Psoas muscle (tissue), 8 donors: ENCODE results near the gene ZNF385B. TPM values are rescaled to one million over a fixed set of nuclear protein-coding genes. Genes with fewer than 3 reads are reported as not detected.

Source experiments
- ATAC-seq, 4 donors: fragments of 200-7000 bp; cut with Tn5 transposase; one replicate each; pipeline ENCODE4 v1.9.1; 2020; ENCODE audit warnings: moderate library complexity in 3 of 4, mild to moderate bottlenecking in 2 of 4
- DNase-seq, 2 donors: peaks; one replicate each; pipeline ENCODE4 v3.0.0-alpha.2; 2020
- H3K27ac ChIP-seq: fragments of 200-600 bp; one replicate; pipeline ENCODE4 v1.8.0; 2022
- H3K27me3 ChIP-seq, 3 donors: fragments of 200-600 bp in 1 of 3; one replicate each; pipeline versions ENCODE4 v1.6.1 to v1.8.0; 2013 to 2022; ENCODE audit warnings: low read length in 2 of 3, mild to moderate bottlenecking in 2 of 3, moderate library complexity in 1 of 3; ENCODE audit not compliant: insufficient read depth in 3 of 3
- H3K36me3 ChIP-seq, 2 donors: fragments of 200-600 bp in 1 of 2; one replicate each; pipeline versions ENCODE4 v1.6.1 to v1.8.0; 2013 to 2022; ENCODE audit warnings: low read depth in 1 of 2, mild to moderate bottlenecking in 1 of 2, moderate library complexity in 1 of 2; ENCODE audit not compliant: insufficient read depth in 1 of 2
- H3K4me1 ChIP-seq: fragments of 200-600 bp; one replicate; pipeline ENCODE4 v1.8.0; 2022
- H3K4me3 ChIP-seq: fragments of 200-600 bp; one replicate; pipeline ENCODE4 v1.8.0; 2022; ENCODE audit warnings: mild to moderate bottlenecking
- H3K9me3 ChIP-seq: fragments of 200-600 bp; one replicate; pipeline ENCODE4 v1.8.0; 2022
- WGBS, 3 donors: extraction: QIAGEN DNeasy Blood & Tissue Kit; methylation state at CpG; one replicate each; pipeline versions ENCODE4 v1.1.6 to v1.1.7; 2013; 5-methylcytosine and 5-hydroxymethylcytosine counted together
- intact Hi-C, 2 donors: fragments of 100-400 bp; cut with DNase I; formaldehyde crosslinking; loops; one replicate each; pipeline versions ENCODE4 v1.11.0 to v1.14.2; 2022
- polyA plus RNA-seq, 3 donors: library from polyadenylated mRNA; stranded (reverse); fragments of 200-250 nt; gene quantifications; one replicate each; pipeline ENCODE4 v1.2.3, GENCODE V29; 2013
- total RNA-seq, 4 donors: library from RNA; stranded (reverse); fragmentation: NEBNext Ultra II Directional in 2 of 4; extraction: Animal tissue kit (Norgen Biotek cat#: 25700) in 2 of 4; gene quantifications; one replicate each; pipeline versions ENCODE4 v1.2.1 to v1.2.4, GENCODE V29; 2021 to 2023
- TF ChIP-seq, protein P1 (sequence below): fragments of 200-600 bp; IDR thresholded peaks from one replicate; pipeline ENCODE4 v1.8.0; 2022; ENCODE audit warnings: antibody characterized with exemption
- donor health status: healthy with polysubstance abuse.
- donor health status: DM: no; HTN: no; CAD: no; lungs with moderate emphysema.
- donor health status: Bipolar disorder and iron deficiency.
- donor health status: healthy.
- donor health status: DM: yes; HTN: yes; CAD: no.
- donor health status: DM: no; HTN: no; CAD: no.
- donor health status: DM: no; HTN: no; CAD: no.
- donor health status: DM: yes; HTN: yes; CAD: no.

Gene ZNF385B
- total and polyA plus RNA-seq, 7 donors, result 8.8 to 42.9 (median 18.1) TPM

DNA sequence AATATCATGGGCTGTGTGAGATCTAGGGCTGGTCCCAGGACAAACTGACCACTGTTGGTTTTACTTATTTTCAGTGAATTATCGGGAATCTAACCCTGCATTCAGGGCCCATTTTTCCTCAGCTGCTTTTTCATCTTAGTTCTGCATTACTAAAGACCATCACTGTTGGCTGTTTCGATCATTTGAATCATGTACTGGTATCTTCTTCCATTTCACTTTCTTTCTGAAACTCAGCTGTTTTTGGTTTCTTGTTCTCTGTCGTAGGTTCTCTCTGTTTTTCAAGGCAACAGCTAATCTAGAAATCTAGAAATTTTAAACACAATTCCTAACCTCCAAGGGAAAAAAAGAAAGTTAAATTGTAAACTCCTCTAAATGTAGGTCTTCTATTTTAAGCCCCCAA is 436.8 kb downstream of the ZNF385B start:
- TF ChIP-seq, protein P1, sequence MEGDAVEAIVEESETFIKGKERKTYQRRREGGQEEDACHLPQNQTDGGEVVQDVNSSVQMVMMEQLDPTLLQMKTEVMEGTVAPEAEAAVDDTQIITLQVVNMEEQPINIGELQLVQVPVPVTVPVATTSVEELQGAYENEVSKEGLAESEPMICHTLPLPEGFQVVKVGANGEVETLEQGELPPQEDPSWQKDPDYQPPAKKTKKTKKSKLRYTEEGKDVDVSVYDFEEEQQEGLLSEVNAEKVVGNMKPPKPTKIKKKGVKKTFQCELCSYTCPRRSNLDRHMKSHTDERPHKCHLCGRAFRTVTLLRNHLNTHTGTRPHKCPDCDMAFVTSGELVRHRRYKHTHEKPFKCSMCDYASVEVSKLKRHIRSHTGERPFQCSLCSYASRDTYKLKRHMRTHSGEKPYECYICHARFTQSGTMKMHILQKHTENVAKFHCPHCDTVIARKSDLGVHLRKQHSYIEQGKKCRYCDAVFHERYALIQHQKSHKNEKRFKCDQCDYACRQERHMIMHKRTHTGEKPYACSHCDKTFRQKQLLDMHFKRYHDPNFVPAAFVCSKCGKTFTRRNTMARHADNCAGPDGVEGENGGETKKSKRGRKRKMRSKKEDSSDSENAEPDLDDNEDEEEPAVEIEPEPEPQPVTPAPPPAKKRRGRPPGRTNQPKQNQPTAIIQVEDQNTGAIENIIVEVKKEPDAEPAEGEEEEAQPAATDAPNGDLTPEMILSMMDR, result no peak
- H3K27ac ChIP-seq, result no peak overlapping the region
- DNase-seq (no peak), ATAC-seq (no peak)
- WGBS, 3 donors, result 88 to 95% (median 93%) methylated on average over 3 of the region's 3 CpGs
- H3K4me3 ChIP-seq, result no peak overlapping the region
- no peaks in the 10 kb centered on the region for H3K4me1 ChIP-seq
- no peaks in the 10 kb centered on the region for H3K9me3 ChIP-seq
- H3K27me3 ChIP-seq, result peaks cover 0 to 1% (median 0%) of the 10 kb centered on the region in 3 donors
- intact Hi-C loops, result loop anchor here in 1 of 2 donors (10.0 kb wide), 1 partner anchor 200 kb away; no protein-coding TSS in a partner anchor
- no peaks in the 10 kb centered on the region for H3K36me3 ChIP-seq

DNA sequence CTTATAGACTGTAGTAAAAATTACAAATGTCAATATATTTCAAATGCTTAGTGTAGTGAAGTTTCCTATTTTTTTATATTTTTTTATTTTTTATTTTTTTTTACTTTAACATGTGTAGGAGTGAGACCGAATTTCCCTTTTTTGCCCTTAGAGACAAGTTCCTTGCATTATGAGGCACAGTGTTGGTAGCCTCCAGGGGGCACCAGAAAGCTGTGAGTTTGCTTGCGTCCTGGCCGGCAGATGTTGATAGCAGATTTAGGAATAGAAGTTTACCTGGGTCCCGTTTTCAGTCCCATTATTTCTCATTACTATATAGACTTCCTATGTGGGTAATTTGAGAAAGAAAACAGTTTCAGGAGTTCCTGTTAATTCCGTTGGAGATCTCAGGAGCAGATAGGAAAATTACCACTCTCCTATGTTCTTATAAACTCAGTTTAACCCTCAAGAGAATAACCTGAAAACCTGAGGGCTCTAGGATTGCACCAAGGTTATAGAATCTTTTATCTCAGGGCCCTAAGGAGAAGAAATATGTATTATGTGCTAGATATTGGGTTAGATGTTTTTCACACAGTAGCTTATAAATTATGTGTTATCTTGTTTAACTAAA is 439.3 kb downstream of the ZNF385B start:
- Histone ChIP-seq H3K36me3 (no peaks in the 10 kb centered on the region), H3K4me3 (no peak overlapping the region), H3K27ac (no peak overlapping the region), H3K27me3 (no peaks in the 10 kb centered on the region), H3K9me3 (no peaks in the 10 kb centered on the region), H3K4me1 (no peaks in the 10 kb centered on the region)
- intact Hi-C loops, result loop anchor here in 1 of 2 donors (2.0 to 10.0 kb wide), 2 partner anchors 197 to 327 kb away; no protein-coding TSS in a partner anchor
- TF ChIP-seq, protein P1, result peak; percentile 82
- DNase-seq, result peak; percentile 64 to 76
- WGBS, 3 donors, result 8 to 11% (median 10%) methylated on average over 5 of the region's 5 CpGs
- ATAC-seq, result peak; percentile 46 to 91 (median 76)

DNA sequence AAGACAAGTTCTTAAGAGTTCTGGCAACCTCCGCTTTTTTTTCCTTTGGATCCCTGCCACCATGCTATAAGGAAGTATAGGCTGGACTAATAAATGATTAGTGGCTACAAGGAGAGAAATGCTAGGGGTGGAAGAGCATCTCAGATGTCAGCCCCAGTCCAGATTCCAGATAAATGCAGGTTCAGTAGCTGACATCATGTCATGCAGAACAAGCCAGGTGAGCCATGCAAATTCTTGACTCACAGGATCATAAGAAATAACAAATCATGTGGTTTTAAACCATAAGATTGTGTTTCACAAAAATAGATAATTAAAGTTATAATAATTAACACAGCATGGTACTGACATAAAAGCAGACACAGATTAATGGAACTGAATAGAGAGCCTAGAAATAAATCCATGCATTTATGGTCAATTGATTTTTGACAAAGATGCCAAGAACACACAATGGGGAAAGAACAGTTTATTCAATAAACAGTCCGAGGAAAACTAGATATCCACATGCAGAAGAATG is 443.9 kb downstream of the ZNF385B start:
- TF ChIP-seq, protein P1, result no peak
- no peak overlapping the region for H3K27ac ChIP-seq
- H3K36me3 ChIP-seq, result no peaks in the 10 kb centered on the region
- no peaks in the 10 kb centered on the region for H3K9me3 ChIP-seq
- no peaks in the 10 kb centered on the region for H3K27me3 ChIP-seq
- no peak for DNase-seq
- 15 to 68% (median 44%) methylated on average over 2 of the region's 2 CpGs for WGBS, 3 donors
- H3K4me3 ChIP-seq, result no peak overlapping the region
- intact Hi-C loops, result loop anchor here in 1 of 2 donors (10.0 kb wide), 1 partner anchor 203 kb away; no protein-coding TSS in a partner anchor
- no peak for ATAC-seq
- no peaks in the 10 kb centered on the region for H3K4me1 ChIP-seq

DNA sequence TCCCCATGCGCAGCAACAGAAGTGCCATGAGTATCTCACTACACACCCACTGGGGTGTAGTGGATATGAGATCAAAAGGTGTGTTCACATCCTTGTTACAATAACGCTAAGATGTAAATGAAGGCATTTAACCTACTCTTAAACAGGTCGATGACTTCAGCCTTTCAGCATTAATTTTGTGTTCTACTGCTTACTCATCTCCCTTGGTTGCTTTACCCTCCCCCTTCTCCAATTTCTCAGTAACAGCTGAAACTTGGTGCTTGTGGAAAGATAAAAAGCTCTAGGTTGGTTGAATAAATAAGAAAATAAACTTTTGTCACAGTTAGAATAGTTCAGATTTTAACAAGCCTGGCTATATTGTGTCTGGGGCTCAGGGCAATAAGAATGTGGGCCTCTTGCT is 449.3 kb downstream of the ZNF385B start:
- Histone ChIP-seq H3K9me3 (no peaks in the 10 kb centered on the region), H3K36me3 (no peaks in the 10 kb centered on the region), H3K27ac (no peak overlapping the region), H3K4me3 (no peak overlapping the region), H3K4me1 (no peaks in the 10 kb centered on the region), H3K27me3 (no peaks in the 10 kb centered on the region)
- WGBS, 3 donors, result 79 to 82% (median 81%) methylated on average over 3 of the region's 3 CpGs
- TF ChIP-seq, protein P1, result no peak
- intact Hi-C loops, result loop anchor here in 1 of 2 donors (10.0 kb wide), 1 partner anchor 197 kb away; no protein-coding TSS in a partner anchor
- DNase-seq (no peak), ATAC-seq (no peak)
